ENCODE data around the gene NFAM1. TPM values are rescaled to one million over a fixed set of nuclear protein-coding genes. Genes with fewer than 3 reads are reported as not detected.

Gene NFAM1
- total RNA-seq, 1 donor from 2014 or later = 0.19 TPM

DNA sequence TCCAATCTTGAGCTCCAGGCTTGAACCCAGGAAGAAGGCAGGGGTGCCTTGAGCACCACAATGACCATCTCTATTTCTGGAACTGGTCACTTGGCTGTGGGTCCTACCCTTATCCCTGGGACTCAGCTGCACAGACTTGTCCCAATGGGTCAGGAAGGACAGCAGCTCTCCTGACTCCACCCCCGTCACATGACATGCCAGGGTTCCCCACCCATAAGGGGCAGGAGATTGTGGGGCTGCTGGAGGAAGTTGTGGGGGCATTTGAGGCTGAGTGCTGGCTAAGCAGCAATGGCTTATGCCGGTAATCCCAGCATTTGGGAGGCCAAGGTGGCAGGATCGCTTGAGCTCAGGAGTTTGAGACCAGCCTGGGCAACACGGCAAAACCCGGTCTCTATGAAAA, 56.2 kb downstream of the NFAM1 start:
- Mint-ChIP-seq H3K4me3 (no peak overlapping the region), H3K4me1 (peaks cover 67% of the 10 kb centered on the region), H3K27me3 (ENCODE audit: insufficient read depth, low read depth) (peaks cover 13% of the 10 kb centered on the region), H3K9me3 (no peaks in the 10 kb centered on the region), H3K36me3 (no peaks in the 10 kb centered on the region), H3K27ac (peak overlapping the region; percentile 37)
- H3K36me3 ChIP-seq = no peaks in the 10 kb centered on the region
- H2AFZ ChIP-seq (replicated peaks) = no peak overlapping the region
- H3K79me2 ChIP-seq (ENCODE audit: low read depth) = no peaks in the 10 kb centered on the region
- DNase-seq (ENCODE audit: low spot score) = no peak
- TF ChIP-seq EZH2phosphoT487 (IDR thresholded peaks at IDR 0.05) (no peak), EZH2 (IDR thresholded peaks at IDR 0.05) (no peak)
- TF ChIP-seq, protein P1, sequence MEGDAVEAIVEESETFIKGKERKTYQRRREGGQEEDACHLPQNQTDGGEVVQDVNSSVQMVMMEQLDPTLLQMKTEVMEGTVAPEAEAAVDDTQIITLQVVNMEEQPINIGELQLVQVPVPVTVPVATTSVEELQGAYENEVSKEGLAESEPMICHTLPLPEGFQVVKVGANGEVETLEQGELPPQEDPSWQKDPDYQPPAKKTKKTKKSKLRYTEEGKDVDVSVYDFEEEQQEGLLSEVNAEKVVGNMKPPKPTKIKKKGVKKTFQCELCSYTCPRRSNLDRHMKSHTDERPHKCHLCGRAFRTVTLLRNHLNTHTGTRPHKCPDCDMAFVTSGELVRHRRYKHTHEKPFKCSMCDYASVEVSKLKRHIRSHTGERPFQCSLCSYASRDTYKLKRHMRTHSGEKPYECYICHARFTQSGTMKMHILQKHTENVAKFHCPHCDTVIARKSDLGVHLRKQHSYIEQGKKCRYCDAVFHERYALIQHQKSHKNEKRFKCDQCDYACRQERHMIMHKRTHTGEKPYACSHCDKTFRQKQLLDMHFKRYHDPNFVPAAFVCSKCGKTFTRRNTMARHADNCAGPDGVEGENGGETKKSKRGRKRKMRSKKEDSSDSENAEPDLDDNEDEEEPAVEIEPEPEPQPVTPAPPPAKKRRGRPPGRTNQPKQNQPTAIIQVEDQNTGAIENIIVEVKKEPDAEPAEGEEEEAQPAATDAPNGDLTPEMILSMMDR (IDR thresholded peaks at IDR 0.05) = no peak
- H3K4me2 ChIP-seq = no peak overlapping the region
- H3K9me3 ChIP-seq (ENCODE audit: low read depth) = no peaks in the 10 kb centered on the region
- H3K27me3 ChIP-seq = no peaks in the 10 kb centered on the region
- H3K9ac ChIP-seq = no peak overlapping the region
- H3F3A ChIP-seq (ENCODE audit: low read depth) = peaks cover 37% of the 10 kb centered on the region
- no peak overlapping the region for H3K27ac ChIP-seq
- H4K20me1 ChIP-seq (ENCODE audit: low read depth) = no peaks in the 10 kb centered on the region
- H3K4me3 ChIP-seq = no peak overlapping the region
- H3K4me1 ChIP-seq = peaks cover 39% of the 10 kb centered on the region

DNA sequence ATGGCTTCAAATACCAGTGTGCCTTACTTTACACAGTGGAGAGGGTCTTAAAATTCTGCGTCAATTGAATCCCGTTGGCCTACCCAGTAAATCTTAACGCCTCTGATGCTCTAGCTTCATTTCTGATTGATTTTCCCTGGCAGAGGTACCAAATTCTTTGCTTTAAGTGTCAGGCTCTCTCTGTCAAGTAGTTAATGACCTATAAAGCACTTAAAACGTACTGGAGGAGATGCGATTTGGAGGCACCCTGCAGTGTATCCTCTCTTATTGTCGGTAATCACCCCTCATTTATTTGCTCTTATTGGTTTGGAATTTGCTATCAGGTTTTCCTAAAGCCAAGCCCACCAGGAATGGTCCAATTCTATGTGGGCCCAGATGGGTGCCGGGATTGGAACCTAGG, 59.2 kb downstream of the NFAM1 start:
- no peak overlapping the region for H3K27ac ChIP-seq
- peaks cover 14% of the 10 kb centered on the region for H3K27me3 Mint-ChIP-seq (ENCODE audit: insufficient read depth, low read depth)
- H3K4me2 ChIP-seq = no peak overlapping the region
- TF ChIP-seq EZH2phosphoT487 (IDR thresholded peaks at IDR 0.05) = no peak
- TF ChIP-seq, protein P1 (IDR thresholded peaks at IDR 0.05) = no peak
- no peak for TF ChIP-seq EZH2 (IDR thresholded peaks at IDR 0.05)
- peaks cover 38% of the 10 kb centered on the region for H3K4me1 ChIP-seq
- H4K20me1 ChIP-seq (ENCODE audit: low read depth) = peaks cover 4% of the 10 kb centered on the region
- H3K9me3 ChIP-seq (ENCODE audit: low read depth) = no peaks in the 10 kb centered on the region
- DNase-seq (ENCODE audit: low spot score) = no peak
- H3K4me3 ChIP-seq = no peak overlapping the region
- peaks cover 45% of the 10 kb centered on the region for H3F3A ChIP-seq (ENCODE audit: low read depth)
- H3K4me1 Mint-ChIP-seq = peaks cover 56% of the 10 kb centered on the region
- no peak overlapping the region for H2AFZ ChIP-seq (replicated peaks)
- H3K9me3 Mint-ChIP-seq = no peaks in the 10 kb centered on the region
- no peaks in the 10 kb centered on the region for H3K36me3 Mint-ChIP-seq
- H3K27me3 ChIP-seq = peaks cover 10% of the 10 kb centered on the region
- no peak overlapping the region for H3K27ac Mint-ChIP-seq
- H3K36me3 ChIP-seq = no peaks in the 10 kb centered on the region
- no peak overlapping the region for H3K9ac ChIP-seq
- peaks cover 2% of the 10 kb centered on the region for H3K79me2 ChIP-seq (ENCODE audit: low read depth)
- no peak overlapping the region for H3K4me3 Mint-ChIP-seq

DNA sequence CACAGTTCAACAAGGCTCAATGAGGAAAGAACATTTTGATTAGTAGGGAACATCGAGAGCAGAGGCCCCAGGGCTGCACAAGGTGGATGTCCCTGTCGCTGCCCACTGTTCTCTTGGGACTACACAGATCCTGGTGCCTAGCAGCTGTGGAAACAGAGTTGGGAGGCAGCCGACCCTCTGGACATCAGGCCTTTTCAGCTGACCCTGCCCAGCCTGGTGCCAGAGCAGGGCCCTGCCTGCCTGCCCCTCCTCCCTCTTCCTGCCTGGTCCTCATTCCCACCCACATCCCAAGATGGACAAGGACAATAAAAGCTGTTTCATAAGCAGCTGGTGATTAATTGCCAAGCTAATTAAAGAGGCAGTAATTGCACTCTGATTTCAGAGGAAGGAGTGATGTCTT, 60.7 kb downstream of the NFAM1 start:
- H3K4me3 Mint-ChIP-seq = peak overlapping the region; percentile 53
- Histone ChIP-seq H2AFZ (replicated peaks) (no peak overlapping the region), H3K9me3 (ENCODE audit: low read depth) (no peaks in the 10 kb centered on the region), H3F3A (ENCODE audit: low read depth) (peaks cover 42% of the 10 kb centered on the region), H3K27ac (no peak overlapping the region), H3K4me1 (peaks cover 34% of the 10 kb centered on the region), H3K4me2 (peak overlapping the region; percentile 51), H3K27me3 (peaks cover 25% of the 10 kb centered on the region), H3K9ac (no peak overlapping the region), H3K36me3 (no peaks in the 10 kb centered on the region), H4K20me1 (ENCODE audit: low read depth) (peaks cover 18% of the 10 kb centered on the region), H3K4me3 (no peak overlapping the region), H3K79me2 (ENCODE audit: low read depth) (peaks cover 13% of the 10 kb centered on the region)
- H3K4me1 Mint-ChIP-seq = peaks cover 55% of the 10 kb centered on the region
- H3K27me3 Mint-ChIP-seq (ENCODE audit: insufficient read depth, low read depth) = peaks cover 21% of the 10 kb centered on the region
- no peak for DNase-seq (ENCODE audit: low spot score)
- H3K9me3 Mint-ChIP-seq = no peaks in the 10 kb centered on the region
- TF ChIP-seq, protein P1 (IDR thresholded peaks at IDR 0.05) = no peak
- TF ChIP-seq EZH2 (IDR thresholded peaks at IDR 0.05) (no peak), EZH2phosphoT487 (IDR thresholded peaks at IDR 0.05) (no peak)
- H3K36me3 Mint-ChIP-seq = no peaks in the 10 kb centered on the region
- H3K27ac Mint-ChIP-seq = no peak overlapping the region

Data from neural progenitor cell (in vitro differentiated cells).